ENCODE results near the gene RPIA. TPM values are rescaled to one million over a fixed set of nuclear protein-coding genes. Genes with fewer than 3 reads are reported as not detected.
A peak's percentile ranks its signal among the peaks of the same experiment; 100 is the strongest.

Gene RPIA
- total RNA-seq, 1 donor from 2014 or later = 8.9 TPM

DNA sequence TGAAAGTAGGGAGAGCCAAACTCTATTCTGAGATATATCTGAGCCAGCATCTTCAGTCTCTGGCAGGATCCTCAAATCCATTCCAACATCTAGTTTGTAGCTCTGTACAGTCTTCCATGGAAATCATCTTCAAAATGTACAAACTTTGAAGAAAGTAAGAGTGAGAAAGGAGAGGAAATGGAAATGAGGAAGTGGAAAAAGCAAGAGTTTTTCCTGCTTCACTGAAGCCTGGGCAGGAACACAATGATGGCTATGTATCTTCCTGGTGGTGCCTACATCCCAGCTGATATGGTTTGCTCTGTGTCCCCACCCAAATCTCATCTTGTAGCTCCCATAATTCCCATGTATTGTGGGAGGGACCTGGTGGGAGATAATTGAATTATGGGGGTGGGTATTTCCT is 4.1 kb upstream of the RPIA start:
- Histone ChIP-seq H3K27me3 (ENCODE audit: control insufficient read depth, insufficient read depth, low read length) (no peaks in the 10 kb centered on the region), H3K4me3 (ENCODE audit: low read depth, low read length) (no peak overlapping the region), H3K36me3 (ENCODE audit: control insufficient read depth, insufficient read depth, low read length) (no peaks in the 10 kb centered on the region)
- DNase-seq (ENCODE audit: low read depth) = no peak
- TF ChIP-seq, protein P1, sequence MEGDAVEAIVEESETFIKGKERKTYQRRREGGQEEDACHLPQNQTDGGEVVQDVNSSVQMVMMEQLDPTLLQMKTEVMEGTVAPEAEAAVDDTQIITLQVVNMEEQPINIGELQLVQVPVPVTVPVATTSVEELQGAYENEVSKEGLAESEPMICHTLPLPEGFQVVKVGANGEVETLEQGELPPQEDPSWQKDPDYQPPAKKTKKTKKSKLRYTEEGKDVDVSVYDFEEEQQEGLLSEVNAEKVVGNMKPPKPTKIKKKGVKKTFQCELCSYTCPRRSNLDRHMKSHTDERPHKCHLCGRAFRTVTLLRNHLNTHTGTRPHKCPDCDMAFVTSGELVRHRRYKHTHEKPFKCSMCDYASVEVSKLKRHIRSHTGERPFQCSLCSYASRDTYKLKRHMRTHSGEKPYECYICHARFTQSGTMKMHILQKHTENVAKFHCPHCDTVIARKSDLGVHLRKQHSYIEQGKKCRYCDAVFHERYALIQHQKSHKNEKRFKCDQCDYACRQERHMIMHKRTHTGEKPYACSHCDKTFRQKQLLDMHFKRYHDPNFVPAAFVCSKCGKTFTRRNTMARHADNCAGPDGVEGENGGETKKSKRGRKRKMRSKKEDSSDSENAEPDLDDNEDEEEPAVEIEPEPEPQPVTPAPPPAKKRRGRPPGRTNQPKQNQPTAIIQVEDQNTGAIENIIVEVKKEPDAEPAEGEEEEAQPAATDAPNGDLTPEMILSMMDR (IDR thresholded peaks at IDR 0.05; ENCODE audit: insufficient read depth, low read length, poor library complexity, severe bottlenecking) = no peak

DNA sequence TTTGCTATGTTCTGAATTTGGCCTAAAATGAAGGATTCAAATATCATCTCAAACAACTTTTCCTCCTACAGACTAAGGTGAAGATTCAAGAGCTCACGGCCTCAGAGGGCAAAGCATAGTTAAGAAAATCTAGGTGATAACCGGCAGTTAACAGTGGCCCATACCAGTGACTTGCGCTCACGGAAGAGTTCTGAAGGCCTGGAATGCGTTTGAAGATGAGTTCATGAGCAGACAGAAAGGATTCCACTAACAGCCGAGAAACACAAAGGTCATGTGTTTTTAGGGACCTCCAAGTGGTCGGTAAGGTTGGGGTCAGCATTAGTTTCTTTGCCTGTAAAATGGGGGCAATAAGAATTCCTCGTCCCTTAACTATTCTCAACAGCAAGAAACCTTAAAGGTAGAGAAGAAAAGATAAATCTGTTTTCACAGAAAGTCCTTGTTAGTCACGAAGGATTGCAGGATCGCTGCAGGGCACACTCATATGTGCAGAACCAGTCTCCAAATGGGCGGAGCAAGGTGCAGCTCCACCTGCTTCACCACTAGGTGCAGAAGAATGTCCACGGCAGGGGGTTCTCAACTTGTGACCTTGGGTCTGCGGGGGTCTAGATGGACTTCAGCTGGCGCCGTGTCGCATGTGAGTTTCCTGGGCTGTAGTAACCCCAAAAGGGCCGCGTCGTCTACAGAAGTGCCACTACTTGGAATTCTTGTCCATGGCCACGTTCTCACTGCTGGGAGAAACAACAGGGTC is 708 bp upstream of the RPIA start:
- DNase-seq (ENCODE audit: low read depth) = no peak
- TF ChIP-seq, protein P1 (IDR thresholded peaks at IDR 0.05; ENCODE audit: insufficient read depth, low read length, poor library complexity, severe bottlenecking) = peak; percentile 47
- no peaks in the 10 kb centered on the region for H3K36me3 ChIP-seq (ENCODE audit: control insufficient read depth, insufficient read depth, low read length)
- peak overlapping the region; percentile 66 for H3K4me3 ChIP-seq (ENCODE audit: low read depth, low read length)
- no peaks in the 10 kb centered on the region for H3K27me3 ChIP-seq (ENCODE audit: control insufficient read depth, insufficient read depth, low read length)

DNA sequence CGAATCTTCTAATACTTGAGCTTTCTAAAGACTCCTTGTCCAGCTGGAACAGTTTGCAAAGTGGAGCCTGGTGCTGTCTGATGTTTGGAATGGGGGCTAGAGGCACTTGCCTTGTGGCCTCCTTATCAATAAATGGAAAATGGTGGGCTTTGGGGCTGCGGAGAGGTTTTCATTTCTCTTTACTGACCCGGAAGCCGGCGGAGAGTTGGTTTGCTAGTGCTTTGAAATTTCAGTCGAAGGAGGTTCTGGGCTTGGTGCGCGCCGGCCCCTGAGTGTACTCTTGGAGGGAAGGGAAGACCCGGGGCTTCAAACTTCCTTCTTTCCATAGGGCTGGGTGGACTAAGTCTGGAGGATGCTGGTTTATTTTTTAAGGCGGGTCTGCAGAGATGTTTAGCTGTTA is 714 bp downstream of the RPIA start:
- no peak for DNase-seq (ENCODE audit: low read depth)
- Histone ChIP-seq H3K36me3 (ENCODE audit: control insufficient read depth, insufficient read depth, low read length) (no peaks in the 10 kb centered on the region), H3K27me3 (ENCODE audit: control insufficient read depth, insufficient read depth, low read length) (no peaks in the 10 kb centered on the region), H3K4me3 (ENCODE audit: low read depth, low read length) (peak overlapping the region; percentile 66)
- TF ChIP-seq, protein P1 (IDR thresholded peaks at IDR 0.05; ENCODE audit: insufficient read depth, low read length, poor library complexity, severe bottlenecking) = no peak

DNA sequence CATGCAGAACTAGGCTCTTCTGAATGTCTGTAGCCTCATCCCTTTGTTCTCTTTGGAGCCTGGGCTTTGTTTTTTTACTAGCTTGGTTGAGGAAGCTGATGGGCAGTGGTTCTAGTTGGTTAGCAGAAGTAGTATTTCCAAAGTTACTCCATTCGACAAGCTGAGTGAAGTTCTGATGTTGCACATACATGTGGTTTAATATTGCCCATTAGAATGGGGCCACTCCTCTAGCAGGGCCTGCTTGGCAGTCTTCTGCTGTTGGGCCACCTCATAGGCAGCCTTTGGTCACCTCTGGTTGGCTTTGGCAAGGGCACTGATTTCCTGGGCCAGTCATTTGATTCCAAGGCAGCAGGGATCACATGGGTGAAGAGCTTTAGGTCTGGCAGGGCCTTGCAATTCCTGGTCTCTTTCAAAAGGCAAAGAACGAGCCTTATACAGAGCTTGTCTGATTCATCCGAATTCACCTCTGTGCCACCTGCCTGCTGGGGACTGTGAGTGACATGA is 2.5 kb downstream of the RPIA start:
- Histone ChIP-seq H3K27me3 (ENCODE audit: control insufficient read depth, insufficient read depth, low read length) (no peaks in the 10 kb centered on the region), H3K36me3 (ENCODE audit: control insufficient read depth, insufficient read depth, low read length) (no peaks in the 10 kb centered on the region), H3K4me3 (ENCODE audit: low read depth, low read length) (no peak overlapping the region)
- TF ChIP-seq, protein P1 (IDR thresholded peaks at IDR 0.05; ENCODE audit: insufficient read depth, low read length, poor library complexity, severe bottlenecking) = no peak
- DNase-seq (ENCODE audit: low read depth) = no peak

DNA sequence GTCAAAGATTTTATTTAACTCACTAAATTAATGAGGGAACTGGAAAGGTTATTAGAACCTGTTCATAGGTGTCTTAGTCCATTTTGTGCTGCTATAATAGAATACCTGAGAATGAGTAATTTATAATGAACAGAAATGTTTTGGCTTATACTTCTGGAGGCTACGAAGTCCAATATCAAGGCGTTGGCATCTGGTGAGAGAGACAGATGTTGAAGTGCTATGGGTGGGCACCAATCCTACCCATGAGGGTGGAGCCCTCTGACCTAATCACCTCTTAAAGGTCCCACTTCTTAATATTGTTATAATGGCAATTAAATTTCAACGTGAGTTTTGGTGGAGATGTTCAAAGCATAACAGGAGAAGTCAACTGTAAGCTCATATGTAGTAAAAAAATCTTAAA is 5.1 kb downstream of the RPIA start:
- Histone ChIP-seq H3K36me3 (ENCODE audit: control insufficient read depth, insufficient read depth, low read length) (no peaks in the 10 kb centered on the region), H3K4me3 (ENCODE audit: low read depth, low read length) (no peak overlapping the region), H3K27me3 (ENCODE audit: control insufficient read depth, insufficient read depth, low read length) (no peaks in the 10 kb centered on the region)
- TF ChIP-seq, protein P1 (IDR thresholded peaks at IDR 0.05; ENCODE audit: insufficient read depth, low read length, poor library complexity, severe bottlenecking) = no peak
- DNase-seq (ENCODE audit: low read depth) = no peak

Measured in kidney epithelial cell (primary cell).